Ishikawa (cell line): ENCODE measurements around the gene CYP1B1.

Source experiments
- CEBPB ChIP-seq: IDR thresholded peaks from 2 replicates; pipeline ENCODE4 v1.6.1; 2012
- CREB1 ChIP-seq: IDR thresholded peaks from 2 replicates; pipeline ENCODE4 v1.6.1; 2012; ENCODE audit warnings: low read depth
- EGR1 ChIP-seq: IDR thresholded peaks from 2 replicates; pipeline ENCODE4 v1.6.1; 2012
- EP300 ChIP-seq: IDR thresholded peaks from 2 replicates; pipeline ENCODE4 v1.6.1; 2012; ENCODE audit warnings: borderline replicate concordance
- FOXM1 ChIP-seq: IDR thresholded peaks from 2 replicates; pipeline ENCODE4 v1.6.1; 2012; ENCODE audit warnings: low read depth, borderline replicate concordance
- MAX ChIP-seq: IDR thresholded peaks from 2 replicates; pipeline ENCODE4 v1.6.1; 2012
- NFIC ChIP-seq: IDR thresholded peaks from 2 replicates; pipeline ENCODE4 v1.6.1; 2012
- RAD21 ChIP-seq: IDR thresholded peaks from 2 replicates; pipeline ENCODE4 v1.6.1; 2012; ENCODE audit warnings: low read depth
- REST ChIP-seq: IDR thresholded peaks from 2 replicates; pipeline ENCODE4 v1.6.1; 2012; ENCODE audit warnings: low read depth, mild to moderate bottlenecking
- TAF1 ChIP-seq: IDR thresholded peaks from 2 replicates; pipeline ENCODE4 v1.6.1; 2012; ENCODE audit warnings: low read depth, mild to moderate bottlenecking
- TCF12 ChIP-seq: IDR thresholded peaks from 2 replicates; pipeline ENCODE4 v1.6.1; 2012; ENCODE audit warnings: low read depth
- TEAD4 ChIP-seq: IDR thresholded peaks from 2 replicates; pipeline ENCODE4 v1.6.1; 2012
- USF1 ChIP-seq: IDR thresholded peaks from 2 replicates; pipeline ENCODE4 v1.6.1; 2012
- YY1 ChIP-seq: IDR thresholded peaks from 2 replicates; pipeline ENCODE4 v1.6.1; 2012; ENCODE audit warnings: low read depth
- ZBTB7A ChIP-seq: IDR thresholded peaks from 2 replicates; pipeline ENCODE4 v1.6.1; 2012; ENCODE audit warnings: low read depth

The CYP1B1 gene

GRCh38 chr2:38076710-38077430 lies 919 bp upstream of the CYP1B1 start:
- TF ChIP-seq YY1 (no peak), EGR1 (peak; percentile 47), TEAD4 (no peak; the same call in 1 of the 2 replicates), CEBPB (no peak), NFIC (peak; percentile 69; the same call in 1 of the 2 replicates), REST (no peak), USF1 (no peak), EP300 (peak; percentile 83), MAX (peak; percentile 72), TAF1 (no peak; the same call in 1 of the 2 replicates), CREB1 (no peak), RAD21 (no peak), TCF12 (peak; percentile 51; the same call in 1 of the 2 replicates), ZBTB7A (peak; percentile 30; the same call in 1 of the 2 replicates), FOXM1 (peak; percentile 33; the same call in 1 of the 2 replicates)

DNA sequence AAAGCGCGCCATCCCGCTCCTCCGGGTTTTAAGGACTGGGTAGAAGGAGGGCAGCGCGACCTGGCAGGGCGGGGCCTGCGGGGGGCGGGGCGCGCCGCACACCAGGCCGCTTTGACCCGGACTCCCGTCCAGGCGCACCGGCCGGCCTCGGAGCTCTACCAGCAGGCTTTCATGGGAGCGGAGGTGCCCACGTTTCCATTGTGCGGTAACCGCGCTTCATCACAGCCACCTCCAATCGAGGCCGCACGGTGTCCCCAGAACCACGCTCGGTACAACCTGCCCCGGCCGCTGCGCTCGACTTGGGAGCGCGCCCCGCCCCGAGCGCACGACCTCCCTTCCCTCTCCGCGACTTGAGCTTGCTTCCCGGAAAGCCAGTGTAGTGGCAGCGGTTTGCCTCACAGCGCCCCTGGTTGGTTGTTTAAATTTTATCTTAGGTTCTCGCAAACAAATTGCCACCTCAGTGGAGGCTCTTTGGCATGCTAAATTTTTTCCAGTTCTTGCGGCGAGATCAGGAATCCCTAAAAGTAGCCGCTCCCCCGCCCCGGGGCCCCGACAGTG lies 280 bp upstream of the CYP1B1 start:
- TF ChIP-seq RAD21 (peak; percentile 62), MAX (no peak; the same call in none of the 2 replicates)

- TF ChIP-seq YY1 (no peak), ZBTB7A (no peak), EP300 (no peak), EGR1 (no peak), TAF1 (no peak), FOXM1 (no peak), MAX (no peak), CEBPB (no peak), TEAD4 (no peak), NFIC (no peak), USF1 (no peak), TCF12 (no peak), REST (no peak), CREB1 (no peak), RAD21 (no peak)
Observed at GRCh38 chr2:38074764-38075506, 1.0 kb downstream of the CYP1B1 start.

DNA sequence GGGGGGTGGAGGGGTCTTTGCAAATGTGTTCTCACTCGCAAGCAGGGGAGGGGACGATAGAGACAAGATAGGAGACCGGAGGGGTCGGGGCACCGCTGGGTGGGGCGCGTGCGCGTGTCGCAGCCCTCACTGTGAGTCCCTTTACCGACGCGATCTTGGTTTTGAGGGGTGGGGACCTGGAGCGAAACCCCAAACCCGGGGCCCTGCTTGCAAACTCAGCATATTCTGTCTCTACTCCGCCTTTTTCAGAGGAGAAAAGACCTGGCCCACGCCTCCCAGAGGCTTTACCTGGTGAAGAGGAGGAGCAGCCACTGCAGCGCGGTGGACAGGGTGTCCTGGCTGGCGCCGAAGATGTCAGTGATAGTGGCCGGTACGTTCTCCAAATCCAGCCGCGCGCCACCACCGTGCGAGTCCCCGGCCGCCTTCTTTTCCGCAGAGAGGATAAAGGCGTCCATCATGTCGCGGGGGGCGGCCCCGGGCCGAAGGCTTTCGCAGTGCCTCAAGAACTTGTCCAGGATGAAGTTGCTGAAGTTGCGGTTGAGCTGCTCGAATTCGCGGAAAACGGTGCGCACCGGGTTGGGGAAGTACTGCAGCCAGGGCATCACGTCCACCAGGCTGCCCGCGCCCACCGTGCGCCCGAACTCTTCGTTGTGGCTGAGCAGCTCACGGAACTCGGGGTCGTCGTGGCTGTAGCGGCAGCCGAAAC lies 1.7 kb downstream of the CYP1B1 start:
- no peak for TF ChIP-seq EGR1
- TF ChIP-seq USF1 = no peak
- no peak for TF ChIP-seq TCF12
- no peak for TF ChIP-seq CREB1
- TF ChIP-seq NFIC = no peak
- no peak for TF ChIP-seq TEAD4
- TF ChIP-seq ZBTB7A = no peak
- no peak for TF ChIP-seq MAX
- TF ChIP-seq CEBPB = no peak
- TF ChIP-seq TAF1 = no peak
- TF ChIP-seq EP300 = no peak
- TF ChIP-seq FOXM1 = no peak
- TF ChIP-seq RAD21 = no peak
- TF ChIP-seq REST = no peak
- TF ChIP-seq YY1 = no peak
